KMS-11 (cell line): ENCODE measurements around the gene IL3RA.

Experiments
- H2AFZ ChIP-seq: fragments of 200-600 bp; sonication (generic); 2 replicates; pipeline ENCODE4 v1.6.1; 2016; ENCODE audit warnings: antibody characterized with exemption, mixed run types, low read depth
- H3K27ac ChIP-seq: fragments of 200-600 bp; sonication (generic); 2 replicates; pipeline ENCODE4 v1.6.1; 2016; ENCODE audit warnings: mild to moderate bottlenecking, mixed run types
- H3K27me3 ChIP-seq: fragments of 200-600 bp; sonication (generic); 2 replicates; pipeline ENCODE4 v1.6.1; 2017; ENCODE audit warnings: mild to moderate bottlenecking, low read depth, mixed run types, moderate library complexity; ENCODE audit not compliant: insufficient read depth
- H3K36me3 ChIP-seq: fragments of 200-600 bp; sonication (generic); 2 replicates; pipeline ENCODE4 v1.6.1; 2017; ENCODE audit warnings: mild to moderate bottlenecking, mixed run types; ENCODE audit not compliant: insufficient read depth
- H3K4me1 ChIP-seq: fragments of 200-600 bp; sonication (generic); 2 replicates; pipeline ENCODE4 v1.6.1; 2016; ENCODE audit warnings: mild to moderate bottlenecking, low read depth, mixed run types; ENCODE audit not compliant: poor library complexity, severe bottlenecking
- H3K4me2 ChIP-seq: fragments of 200-600 bp; sonication (generic); 2 replicates; pipeline ENCODE4 v1.7.0; 2016; ENCODE audit warnings: mild to moderate bottlenecking, mixed run types
- H3K4me3 ChIP-seq: fragments of 200-600 bp; sonication (generic); IDR thresholded peaks from 2 replicates; pipeline ENCODE4 v1.6.1; 2017; ENCODE audit warnings: low read depth, low read length, mixed read lengths; ENCODE audit not compliant: insufficient read depth
- H3K79me2 ChIP-seq: fragments of 200-600 bp; sonication (generic); 2 replicates; pipeline ENCODE4 v1.6.1; 2016; ENCODE audit warnings: low read depth, mixed run types; ENCODE audit not compliant: insufficient read depth
- H3K9ac ChIP-seq: fragments of 200-600 bp; sonication (generic); 2 replicates; pipeline ENCODE4 v1.6.1; 2016; ENCODE audit warnings: mild to moderate bottlenecking, mixed run types
- H4K20me1 ChIP-seq: fragments of 200-600 bp; sonication (generic); 2 replicates; pipeline ENCODE4 v1.6.1; 2016; ENCODE audit warnings: mild to moderate bottlenecking, mixed run types; ENCODE audit not compliant: insufficient read depth
- TF ChIP-seq, protein P1 (sequence below): fragments of 200-600 bp; sonication (generic); conservative IDR thresholded peaks from 2 replicates; pipeline ENCODE4 v1.6.1; 2017; ENCODE audit warnings: low read depth, mild to moderate bottlenecking, antibody characterized with exemption, low read length, moderate library complexity, mixed read lengths

IL3RA gene

GRCh38 chrX:1385253-1386223, 49.0 kb downstream of the IL3RA start:
- H3K9ac ChIP-seq = no peak overlapping the region

GRCh38 chrX:1386338-1387127, 49.9 kb downstream of the IL3RA start:
- H3K27ac ChIP-seq = no peak overlapping the region
- no peak overlapping the region for H3K9ac ChIP-seq
- H3K79me2 ChIP-seq = peaks cover 33% of the 10 kb centered on the region
- H3K27me3 ChIP-seq = no peaks in the 10 kb centered on the region
- no peak overlapping the region for H3K4me2 ChIP-seq
- TF ChIP-seq, protein P1, sequence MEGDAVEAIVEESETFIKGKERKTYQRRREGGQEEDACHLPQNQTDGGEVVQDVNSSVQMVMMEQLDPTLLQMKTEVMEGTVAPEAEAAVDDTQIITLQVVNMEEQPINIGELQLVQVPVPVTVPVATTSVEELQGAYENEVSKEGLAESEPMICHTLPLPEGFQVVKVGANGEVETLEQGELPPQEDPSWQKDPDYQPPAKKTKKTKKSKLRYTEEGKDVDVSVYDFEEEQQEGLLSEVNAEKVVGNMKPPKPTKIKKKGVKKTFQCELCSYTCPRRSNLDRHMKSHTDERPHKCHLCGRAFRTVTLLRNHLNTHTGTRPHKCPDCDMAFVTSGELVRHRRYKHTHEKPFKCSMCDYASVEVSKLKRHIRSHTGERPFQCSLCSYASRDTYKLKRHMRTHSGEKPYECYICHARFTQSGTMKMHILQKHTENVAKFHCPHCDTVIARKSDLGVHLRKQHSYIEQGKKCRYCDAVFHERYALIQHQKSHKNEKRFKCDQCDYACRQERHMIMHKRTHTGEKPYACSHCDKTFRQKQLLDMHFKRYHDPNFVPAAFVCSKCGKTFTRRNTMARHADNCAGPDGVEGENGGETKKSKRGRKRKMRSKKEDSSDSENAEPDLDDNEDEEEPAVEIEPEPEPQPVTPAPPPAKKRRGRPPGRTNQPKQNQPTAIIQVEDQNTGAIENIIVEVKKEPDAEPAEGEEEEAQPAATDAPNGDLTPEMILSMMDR = no peak
- no peak overlapping the region for H3K4me3 ChIP-seq
- peaks cover 6% of the 10 kb centered on the region for H3K4me1 ChIP-seq
- H4K20me1 ChIP-seq = peaks cover 14% of the 10 kb centered on the region; the same call in 1 of the 2 replicates
- no peak overlapping the region for H2AFZ ChIP-seq
- no peaks in the 10 kb centered on the region; the same call in 1 of the 2 replicates for H3K36me3 ChIP-seq

More at GRCh38 chrX:1385253-1386223, 49.0 kb downstream of the IL3RA start:
- no peak overlapping the region for H2AFZ ChIP-seq
- H3K27me3 ChIP-seq = no peaks in the 10 kb centered on the region
- no peak overlapping the region for H3K4me3 ChIP-seq
- H3K4me1 ChIP-seq = peaks cover 1% of the 10 kb centered on the region
- H3K27ac ChIP-seq = no peak overlapping the region
- peaks cover 23% of the 10 kb centered on the region for H3K79me2 ChIP-seq
- H3K4me2 ChIP-seq = no peak overlapping the region
- TF ChIP-seq, protein P1 = no peak
- H4K20me1 ChIP-seq = peaks cover 9% of the 10 kb centered on the region; the same call in 1 of the 2 replicates
- no peaks in the 10 kb centered on the region; the same call in 1 of the 2 replicates for H3K36me3 ChIP-seq

DNA sequence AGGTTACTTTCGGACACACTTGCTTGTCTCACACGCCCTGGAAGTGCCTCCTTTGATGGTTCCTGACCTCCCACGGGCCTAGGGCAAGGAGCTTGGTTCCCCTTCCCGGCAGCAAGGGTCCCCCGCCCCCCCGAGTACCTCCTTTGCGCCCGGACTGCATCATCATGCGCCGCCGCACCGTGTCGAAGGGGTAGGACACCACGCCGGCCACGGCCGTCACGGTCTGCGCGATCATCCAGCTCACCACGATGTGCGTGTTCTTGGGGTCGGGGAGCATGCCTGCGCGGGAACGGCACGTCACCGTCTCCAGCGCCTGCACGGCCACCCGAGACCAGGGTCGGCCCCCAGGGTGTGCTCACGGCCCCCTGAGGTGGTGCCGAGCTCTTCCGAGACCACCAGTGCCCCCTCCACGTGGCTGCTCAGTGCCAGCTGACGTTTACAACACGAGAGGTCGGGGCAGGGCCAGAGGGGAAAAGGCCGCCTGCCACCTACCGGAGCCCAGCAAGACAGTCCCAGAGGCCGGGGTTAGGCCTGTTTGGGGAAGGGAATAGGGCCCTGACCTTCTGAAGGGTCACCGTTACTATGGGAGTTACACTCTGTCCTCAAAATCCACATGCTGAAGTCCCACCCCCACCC, 50.7 kb downstream of the IL3RA start:
- TF ChIP-seq, protein P1 = no peak
- Histone ChIP-seq H3K4me3 (no peak overlapping the region), H3K79me2 (peaks cover 33% of the 10 kb centered on the region), H3K4me1 (peaks cover 6% of the 10 kb centered on the region), H2AFZ (no peak overlapping the region), H3K9ac (no peak overlapping the region), H4K20me1 (peaks cover 14% of the 10 kb centered on the region; the same call in 1 of the 2 replicates), H3K36me3 (no peaks in the 10 kb centered on the region; the same call in 1 of the 2 replicates), H3K27me3 (no peaks in the 10 kb centered on the region), H3K27ac (no peak overlapping the region), H3K4me2 (no peak overlapping the region)

DNA sequence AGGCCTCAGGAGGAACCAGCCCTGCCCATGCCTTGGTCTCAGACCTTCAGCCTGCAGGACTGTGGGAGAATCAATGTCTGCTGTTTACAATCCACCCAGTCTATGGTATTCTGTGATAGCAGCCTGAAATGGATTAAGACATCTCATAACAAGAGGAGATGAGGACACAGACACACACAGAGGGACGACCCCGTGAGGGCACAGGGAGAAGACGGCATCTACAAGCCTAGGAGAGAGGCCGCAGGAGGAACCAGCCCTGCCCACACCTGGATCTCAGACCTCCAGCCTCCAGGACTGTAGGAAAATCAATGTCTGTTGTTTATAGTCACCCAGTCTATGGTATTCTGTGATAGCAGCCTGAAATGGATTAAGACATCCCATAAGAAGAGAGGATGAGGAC, 52.1 kb downstream of the IL3RA start:
- no peaks in the 10 kb centered on the region for H3K27me3 ChIP-seq
- H2AFZ ChIP-seq = no peak overlapping the region
- TF ChIP-seq, protein P1 = no peak
- H3K9ac ChIP-seq = no peak overlapping the region
- no peak overlapping the region for H3K27ac ChIP-seq
- H4K20me1 ChIP-seq = peaks cover 14% of the 10 kb centered on the region; the same call in 1 of the 2 replicates
- H3K36me3 ChIP-seq = no peaks in the 10 kb centered on the region; the same call in 1 of the 2 replicates
- H3K4me2 ChIP-seq = no peak overlapping the region
- peaks cover 33% of the 10 kb centered on the region for H3K79me2 ChIP-seq
- peaks cover 6% of the 10 kb centered on the region for H3K4me1 ChIP-seq
- no peak overlapping the region for H3K4me3 ChIP-seq
